Muscle of leg (tissue), 11 donors: ENCODE data around the gene TENM4. TPM values are rescaled to one million over a fixed set of nuclear protein-coding genes. Genes with fewer than 3 reads are reported as not detected.

Experiments
- DNase-seq: peaks from one replicate; pipeline ENCODE4 v3.0.0; 2013
- H3K27ac ChIP-seq: one replicate; pipeline ENCODE4 v1.5.1; 2013; ENCODE audit warnings: mild to moderate bottlenecking, low read length, control low read depth
- H3K27me3 ChIP-seq: one replicate; pipeline ENCODE4 v1.6.1; 2013; ENCODE audit warnings: low read length; ENCODE audit not compliant: control insufficient read depth, insufficient read depth
- H3K36me3 ChIP-seq: one replicate; pipeline ENCODE4 v1.6.1; 2013; ENCODE audit warnings: low read length; ENCODE audit not compliant: control insufficient read depth, insufficient read depth
- H3K4me1 ChIP-seq: one replicate; pipeline ENCODE4 v1.6.1; 2013; ENCODE audit warnings: low read length; ENCODE audit not compliant: control insufficient read depth, insufficient read depth
- H3K4me3 ChIP-seq: one replicate; pipeline ENCODE4 v1.5.1; 2013; ENCODE audit warnings: low read length, control low read depth
- H3K9me3 ChIP-seq: replicated peaks from 2 replicates; pipeline ENCODE4 v1.6.1; 2013; ENCODE audit warnings: low read depth, low read length; ENCODE audit not compliant: control insufficient read depth
- WGBS: methylation state at CpG from one replicate; pipeline ENCODE4 v1.1.5; 2013; ENCODE audit warnings: missing lambda C conversion rate; ENCODE audit not compliant: insufficient coverage; 5-methylcytosine and 5-hydroxymethylcytosine counted together
- polyA plus RNA-seq, 8 donors: library from polyadenylated mRNA; unstranded; fragments of 120-200 nt; gene quantifications; one replicate each; pipeline versions ENCODE4 v1.2.1 to v1.2.3, GENCODE V29; 2013; ENCODE audit warnings: inconsistent platforms in 1 of 8, low replicate concordance in 1 of 8; ENCODE audit not compliant: insufficient read length in 8 of 8, insufficient read depth in 1 of 8
- total RNA-seq: library from RNA; stranded (reverse); fragments of 120-200 nt; gene quantifications from one replicate; pipeline ENCODE4 v1.2.4, GENCODE V29; 2013

Gene TENM4
- total and polyA plus RNA-seq, 9 donors, result 4.6 to 13.8 (median 10.3) TPM

DNA sequence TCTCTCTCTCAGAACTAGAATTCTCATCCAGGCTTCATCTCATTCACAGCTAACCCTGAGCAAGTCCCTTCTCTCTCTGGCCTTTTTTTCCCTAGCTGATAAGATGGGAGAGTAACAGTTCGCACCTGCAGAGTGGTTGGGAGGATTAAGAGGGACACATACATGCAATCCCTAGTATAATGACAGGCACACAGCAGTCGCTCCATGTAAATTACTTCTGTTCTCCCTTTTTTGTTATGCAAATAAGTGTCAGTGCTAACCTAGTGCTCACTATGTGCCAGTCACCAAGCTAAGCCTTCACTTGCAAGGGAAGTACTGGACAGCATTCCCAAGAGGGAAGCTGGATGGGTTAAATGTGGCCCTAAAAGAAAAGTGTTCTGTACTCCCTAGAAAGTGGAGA, 63.4 kb downstream of the TENM4 start:
- Histone ChIP-seq H3K4me3 (no peak overlapping the region), H3K27me3 (no peaks in the 10 kb centered on the region), H3K9me3 (no peaks in the 10 kb centered on the region), H3K36me3 (no peaks in the 10 kb centered on the region), H3K4me1 (no peaks in the 10 kb centered on the region), H3K27ac (no peak overlapping the region)
- no CpG with 5 or more reads among the region's 2 CpGs for WGBS
- DNase-seq, result no peak

DNA sequence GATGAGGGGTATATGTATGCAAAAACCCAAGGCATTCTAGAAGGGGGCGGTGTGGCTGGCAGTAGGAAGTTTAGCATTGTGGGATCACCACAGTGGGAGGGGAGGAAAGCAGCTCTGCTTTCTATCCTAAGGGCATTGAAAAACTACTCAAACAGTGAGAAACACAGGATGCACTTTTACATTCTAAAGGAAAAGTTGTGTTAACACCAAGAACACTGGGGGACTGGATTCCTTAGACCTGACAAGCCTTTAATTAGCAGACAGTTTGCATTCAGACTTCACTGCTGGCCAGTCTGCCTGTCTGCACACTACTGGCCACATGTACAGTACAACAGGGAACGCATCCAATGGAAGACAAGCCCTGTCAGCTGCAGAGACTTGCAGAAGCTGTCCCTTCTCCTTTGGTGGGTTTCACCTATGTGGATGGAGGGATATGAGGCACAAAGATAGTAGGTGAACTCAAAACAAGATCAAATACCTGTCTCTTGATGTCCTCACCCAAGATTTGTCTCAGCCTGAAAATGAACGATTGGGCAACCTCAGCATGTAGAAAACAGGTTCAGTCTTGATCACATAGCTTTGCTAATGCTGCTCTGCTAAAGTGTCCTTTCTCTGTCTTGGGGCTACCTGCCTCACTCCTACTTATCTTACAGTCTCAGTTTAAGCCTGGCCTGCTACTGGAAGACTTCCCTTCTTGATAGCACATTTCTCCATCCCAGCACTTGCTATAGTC, 64.8 kb downstream of the TENM4 start:
- 50% methylated on average over 1 of the region's 3 CpGs for WGBS
- no peaks in the 10 kb centered on the region for H3K4me1 ChIP-seq
- H3K27ac ChIP-seq, result no peak overlapping the region
- H3K27me3 ChIP-seq, result no peaks in the 10 kb centered on the region
- H3K9me3 ChIP-seq, result no peaks in the 10 kb centered on the region
- no peaks in the 10 kb centered on the region for H3K36me3 ChIP-seq
- no peak for DNase-seq
- no peak overlapping the region for H3K4me3 ChIP-seq

DNA sequence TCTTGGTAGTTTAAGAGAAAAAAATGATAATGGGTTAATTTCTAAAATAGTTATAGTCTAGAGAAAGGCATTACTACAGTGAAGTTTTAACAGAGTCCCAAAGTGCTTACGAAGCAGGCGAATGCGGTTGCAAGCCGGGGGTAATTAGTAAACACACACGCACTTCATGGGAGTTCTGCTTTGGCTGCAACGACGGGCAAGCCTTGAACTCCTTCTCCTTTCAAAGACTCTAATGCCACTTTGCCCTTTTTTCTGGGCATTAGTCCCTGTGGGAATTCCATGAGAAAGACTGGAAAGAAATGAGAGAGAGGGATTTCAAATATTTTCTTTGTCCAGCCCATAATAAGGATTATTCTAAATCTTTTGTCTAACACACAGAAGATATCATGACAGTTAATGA, 66.1 kb downstream of the TENM4 start:
- H3K27ac ChIP-seq, result no peak overlapping the region
- H3K27me3 ChIP-seq, result no peaks in the 10 kb centered on the region
- H3K36me3 ChIP-seq, result no peaks in the 10 kb centered on the region
- DNase-seq, result no peak
- no peaks in the 10 kb centered on the region for H3K9me3 ChIP-seq
- WGBS, result 85% methylated on average over 5 of the region's 7 CpGs
- H3K4me3 ChIP-seq, result no peak overlapping the region
- H3K4me1 ChIP-seq, result no peaks in the 10 kb centered on the region

DNA sequence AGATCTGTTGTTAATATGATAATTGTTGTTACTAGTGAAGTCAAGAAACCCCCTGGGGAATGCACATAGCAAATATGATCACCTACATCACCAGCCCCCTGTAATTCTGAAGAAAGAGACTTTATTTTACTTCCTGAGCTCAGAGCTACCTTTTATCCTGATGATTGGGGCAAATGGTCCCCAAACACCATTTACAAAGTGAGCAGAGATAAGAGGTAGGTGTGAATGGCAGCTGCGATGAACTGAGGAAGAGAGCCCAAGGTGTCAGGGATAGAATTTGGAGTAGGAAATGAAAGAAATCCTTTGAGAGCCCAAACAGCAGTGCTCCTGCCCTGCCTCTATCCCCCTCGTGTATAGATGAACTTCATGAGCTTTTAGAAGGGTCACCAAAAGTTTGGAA, 69.1 kb downstream of the TENM4 start:
- WGBS, result no CpG with 5 or more reads among the region's 2 CpGs
- no peaks in the 10 kb centered on the region for H3K9me3 ChIP-seq

DNA sequence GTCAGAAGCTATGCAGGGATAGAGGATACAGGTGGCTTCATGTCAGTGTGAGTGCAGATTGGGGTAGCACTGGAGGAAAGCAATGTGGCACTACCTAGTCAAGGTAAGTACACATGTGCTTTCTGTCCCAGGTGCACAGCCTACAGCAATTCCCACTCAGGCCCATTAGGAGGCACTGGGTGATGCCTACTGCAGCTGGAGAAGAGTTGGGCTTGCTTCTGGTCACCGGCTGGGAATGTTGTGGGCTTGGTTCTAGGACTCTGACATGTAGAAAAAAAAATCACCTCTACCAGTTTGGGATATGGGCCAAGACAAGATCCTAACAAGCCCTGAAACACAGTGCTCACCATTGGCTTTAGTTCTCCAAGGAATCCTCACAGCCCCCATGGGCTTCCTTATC, 69.7 kb downstream of the TENM4 start:
- Histone ChIP-seq H3K27ac (no peak overlapping the region), H3K4me1 (no peaks in the 10 kb centered on the region), H3K36me3 (no peaks in the 10 kb centered on the region), H3K4me3 (no peak overlapping the region), H3K27me3 (no peaks in the 10 kb centered on the region), H3K9me3 (no peaks in the 10 kb centered on the region)
- DNase-seq, result no peak
- no CpG with 5 or more reads among the region's 1 CpG for WGBS

More for the DNA sequence above, 69.1 kb downstream of the TENM4 start:
- DNase-seq, result no peak
- H3K36me3 ChIP-seq, result no peaks in the 10 kb centered on the region
- H3K4me3 ChIP-seq, result no peak overlapping the region
- H3K27ac ChIP-seq, result no peak overlapping the region
- no peaks in the 10 kb centered on the region for H3K4me1 ChIP-seq
- H3K27me3 ChIP-seq, result no peaks in the 10 kb centered on the region

DNA sequence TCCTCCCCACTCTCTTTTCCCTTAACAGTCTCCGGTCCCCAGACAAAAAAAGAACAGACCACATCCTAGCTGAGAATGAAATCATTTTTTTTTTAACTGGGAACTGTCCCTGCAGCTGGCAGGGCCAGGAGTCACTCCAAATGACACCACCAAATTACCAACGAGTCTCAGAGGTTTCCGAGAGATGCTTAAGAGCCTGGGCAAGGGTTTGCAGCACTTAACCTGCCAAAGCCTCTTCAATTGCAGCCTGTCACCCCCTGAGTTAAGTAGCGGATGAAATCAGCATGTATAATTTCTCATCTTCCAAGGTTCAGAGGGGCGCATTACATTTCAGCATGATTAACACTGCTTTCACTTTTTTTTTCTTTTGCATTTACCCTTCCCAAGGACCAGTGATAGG, 71.8 kb downstream of the TENM4 start:
- Histone ChIP-seq H3K27ac (no peak overlapping the region), H3K9me3 (no peaks in the 10 kb centered on the region), H3K4me3 (no peak overlapping the region), H3K36me3 (no peaks in the 10 kb centered on the region), H3K27me3 (no peaks in the 10 kb centered on the region), H3K4me1 (no peaks in the 10 kb centered on the region)
- DNase-seq, result no peak
- 58% methylated on average over 3 of the region's 5 CpGs for WGBS

DNA sequence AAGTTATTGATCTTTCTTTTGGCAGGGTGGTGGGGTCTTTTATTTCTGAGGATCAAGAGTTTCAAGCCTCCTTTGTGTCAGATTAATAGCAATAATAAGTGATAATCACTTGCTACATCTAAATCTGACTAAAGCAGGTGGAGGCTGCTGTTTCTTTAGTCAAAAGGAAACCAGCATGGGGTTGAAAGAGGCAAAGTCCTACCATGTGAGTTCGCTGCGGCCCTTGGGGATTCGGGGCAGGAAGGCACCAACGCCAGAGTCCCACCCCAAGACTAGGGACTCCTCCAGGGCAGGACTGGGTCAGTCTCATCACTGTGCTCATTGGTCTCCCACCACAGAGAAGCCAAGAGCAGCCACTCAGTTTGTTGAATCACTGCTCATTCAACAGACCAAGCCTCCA, 73.0 kb downstream of the TENM4 start:
- 67% methylated on average over 4 of the region's 4 CpGs for WGBS
- no peaks in the 10 kb centered on the region for H3K4me1 ChIP-seq
- no peaks in the 10 kb centered on the region for H3K36me3 ChIP-seq
- no peak overlapping the region for H3K27ac ChIP-seq
- DNase-seq, result no peak
- no peaks in the 10 kb centered on the region for H3K27me3 ChIP-seq
- no peaks in the 10 kb centered on the region for H3K9me3 ChIP-seq
- no peak overlapping the region for H3K4me3 ChIP-seq

DNA sequence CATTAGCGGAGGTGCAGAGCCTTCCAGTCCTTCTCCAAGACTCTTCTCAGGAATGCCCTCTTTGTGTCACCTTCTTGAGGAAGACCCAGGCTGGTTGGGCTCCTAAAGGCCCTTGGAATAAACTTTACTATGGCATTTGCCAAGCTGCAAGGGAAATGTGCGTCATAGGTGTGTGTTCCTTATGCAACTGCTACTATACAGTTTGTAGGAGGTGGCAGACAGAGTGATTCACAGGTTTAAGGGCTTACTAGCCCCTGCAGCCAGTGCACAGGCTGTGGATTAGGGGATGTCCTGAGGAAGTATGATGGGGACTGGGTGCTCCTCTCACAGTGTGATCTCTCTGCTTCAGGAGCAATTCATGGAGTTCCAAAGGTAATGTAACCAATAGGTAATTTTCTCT, 74.6 kb downstream of the TENM4 start:
- no peak for DNase-seq
- Histone ChIP-seq H3K27ac (no peak overlapping the region), H3K4me1 (no peaks in the 10 kb centered on the region), H3K27me3 (no peaks in the 10 kb centered on the region), H3K36me3 (no peaks in the 10 kb centered on the region), H3K4me3 (no peak overlapping the region), H3K9me3 (no peaks in the 10 kb centered on the region)
- WGBS, result 94% methylated on average over 2 of the region's 2 CpGs

DNA sequence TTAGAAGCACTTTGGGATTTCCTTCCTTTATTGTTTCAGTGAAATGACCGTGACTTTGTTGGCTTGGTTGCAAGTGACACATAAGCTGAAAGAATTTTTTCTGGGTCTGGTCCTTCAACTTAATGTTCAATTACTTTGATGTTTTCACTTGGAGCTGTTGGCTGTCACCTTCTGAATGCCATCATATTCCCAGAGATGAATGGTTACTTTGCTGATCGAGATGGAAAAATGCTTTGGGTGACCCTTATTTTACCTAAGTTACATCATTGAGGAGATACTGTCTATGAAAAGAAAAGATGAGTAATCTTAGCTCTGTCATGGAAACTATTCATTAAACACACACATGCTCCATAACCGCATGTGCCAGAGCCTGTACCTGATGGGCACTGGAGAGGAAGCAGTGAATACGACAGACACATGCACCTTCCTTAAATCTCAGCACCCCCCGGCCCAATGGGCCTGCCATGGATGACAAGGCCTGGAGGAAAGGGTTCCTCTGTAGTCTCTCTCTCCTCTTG, 76.9 kb downstream of the TENM4 start:
- no CpG with 5 or more reads among the region's 5 CpGs for WGBS

DNA sequence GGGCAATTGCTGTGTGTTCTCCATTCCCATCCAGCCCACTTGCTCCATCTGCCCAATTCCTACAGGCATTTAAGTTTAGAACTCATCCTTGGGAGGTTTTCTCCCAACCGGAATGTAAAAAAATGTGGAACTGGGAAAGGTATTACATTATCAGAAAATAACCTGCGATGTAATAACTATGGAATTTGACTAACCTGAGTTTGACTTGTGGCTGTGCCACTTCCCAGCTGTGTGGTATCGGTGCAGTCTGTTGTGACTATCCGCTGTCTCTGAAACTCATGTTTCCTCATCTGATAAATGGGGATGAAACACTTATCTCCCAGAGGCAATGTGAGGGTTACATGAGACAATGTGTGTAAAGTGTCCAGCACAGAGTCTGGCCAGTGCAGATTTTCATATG, 77.6 kb downstream of the TENM4 start:
- 100% methylated on average over 1 of the region's 4 CpGs for WGBS

More for the DNA sequence above, 76.9 kb downstream of the TENM4 start:
- Histone ChIP-seq H3K4me1 (no peaks in the 10 kb centered on the region), H3K4me3 (no peak overlapping the region), H3K9me3 (no peaks in the 10 kb centered on the region), H3K36me3 (no peaks in the 10 kb centered on the region), H3K27ac (no peak overlapping the region), H3K27me3 (no peaks in the 10 kb centered on the region)
- no peak for DNase-seq

DNA sequence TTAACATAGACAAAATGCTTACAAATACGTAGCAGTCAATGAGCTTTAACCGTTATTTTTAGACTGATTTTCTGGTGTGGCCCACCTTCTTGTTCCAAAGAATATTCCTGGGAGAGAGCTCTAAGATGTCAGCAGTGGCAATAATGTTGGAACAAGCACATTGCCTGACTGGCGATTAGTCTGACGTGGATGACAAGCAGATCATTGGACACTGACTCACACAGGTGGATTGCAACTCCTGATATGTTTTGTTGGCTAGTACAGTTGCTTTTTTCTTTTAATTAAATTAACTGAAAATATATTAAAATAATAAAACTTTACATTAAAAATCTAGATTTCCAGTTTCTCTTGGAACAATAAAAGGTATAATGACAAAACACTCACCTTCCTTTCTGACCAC, 78.0 kb downstream of the TENM4 start:
- Histone ChIP-seq H3K4me3 (no peak overlapping the region), H3K36me3 (no peaks in the 10 kb centered on the region), H3K9me3 (no peaks in the 10 kb centered on the region), H3K27ac (no peak overlapping the region), H3K27me3 (no peaks in the 10 kb centered on the region), H3K4me1 (no peaks in the 10 kb centered on the region)
- DNase-seq, result no peak
- 100% methylated on average over 4 of the region's 4 CpGs for WGBS

More for the DNA sequence above, 77.6 kb downstream of the TENM4 start:
- Histone ChIP-seq H3K27ac (no peak overlapping the region), H3K27me3 (no peaks in the 10 kb centered on the region), H3K9me3 (no peaks in the 10 kb centered on the region), H3K36me3 (no peaks in the 10 kb centered on the region), H3K4me3 (no peak overlapping the region), H3K4me1 (no peaks in the 10 kb centered on the region)
- DNase-seq, result no peak
